Measurements from ENCODE around the gene DDX10.

DNA sequence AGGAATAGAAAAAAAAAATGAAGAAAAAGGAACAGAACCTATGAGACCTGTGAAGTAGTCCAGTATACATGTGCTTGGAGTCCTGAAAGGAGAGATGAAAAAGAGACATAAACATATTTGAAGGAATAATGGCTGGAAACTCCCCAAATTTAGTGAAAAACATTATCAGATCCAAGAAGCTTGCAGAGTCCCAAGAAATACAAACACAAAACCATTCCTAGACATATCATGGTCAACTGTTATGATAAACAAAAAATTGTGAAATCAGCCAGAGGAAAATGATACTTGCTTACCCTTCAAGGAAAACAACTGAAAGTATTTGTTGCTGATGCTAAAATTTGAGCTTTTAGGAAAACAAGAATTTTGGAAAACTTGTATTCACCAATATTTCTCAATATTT is 250.1 kb downstream of the DDX10 start:
- TF ChIP-seq, protein P1, sequence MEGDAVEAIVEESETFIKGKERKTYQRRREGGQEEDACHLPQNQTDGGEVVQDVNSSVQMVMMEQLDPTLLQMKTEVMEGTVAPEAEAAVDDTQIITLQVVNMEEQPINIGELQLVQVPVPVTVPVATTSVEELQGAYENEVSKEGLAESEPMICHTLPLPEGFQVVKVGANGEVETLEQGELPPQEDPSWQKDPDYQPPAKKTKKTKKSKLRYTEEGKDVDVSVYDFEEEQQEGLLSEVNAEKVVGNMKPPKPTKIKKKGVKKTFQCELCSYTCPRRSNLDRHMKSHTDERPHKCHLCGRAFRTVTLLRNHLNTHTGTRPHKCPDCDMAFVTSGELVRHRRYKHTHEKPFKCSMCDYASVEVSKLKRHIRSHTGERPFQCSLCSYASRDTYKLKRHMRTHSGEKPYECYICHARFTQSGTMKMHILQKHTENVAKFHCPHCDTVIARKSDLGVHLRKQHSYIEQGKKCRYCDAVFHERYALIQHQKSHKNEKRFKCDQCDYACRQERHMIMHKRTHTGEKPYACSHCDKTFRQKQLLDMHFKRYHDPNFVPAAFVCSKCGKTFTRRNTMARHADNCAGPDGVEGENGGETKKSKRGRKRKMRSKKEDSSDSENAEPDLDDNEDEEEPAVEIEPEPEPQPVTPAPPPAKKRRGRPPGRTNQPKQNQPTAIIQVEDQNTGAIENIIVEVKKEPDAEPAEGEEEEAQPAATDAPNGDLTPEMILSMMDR (IDR thresholded peaks at IDR 0.05), result no peak
- TF ChIP-seq POLR2A (IDR thresholded peaks at IDR 0.05), result no peak
